Chondrocyte (in vitro differentiated cells): ENCODE results near the gene PDCD10. TPM values are rescaled to one million over a fixed set of nuclear protein-coding genes. Genes with fewer than 3 reads are reported as not detected.

Source experiments
- DNase-seq: peaks from one replicate; pipeline ENCODE4 v3.0.0; 2021; ENCODE audit warnings: mixed read lengths, low spot score
- H3K27ac Mint-ChIP-seq: one replicate; pipeline ENCODE4 v1.8.0; 2021; ENCODE audit warnings: mild to moderate bottlenecking, moderate library complexity, mixed read lengths; ENCODE audit not compliant: unreplicated experiment
- H3K27me3 Mint-ChIP-seq: 2 replicates; pipeline ENCODE4 v1.8.0; 2021; ENCODE audit warnings: low read depth, mixed read lengths
- H3K36me3 Mint-ChIP-seq: 2 replicates; pipeline ENCODE4 v1.8.0; 2021; ENCODE audit warnings: low read depth, mixed read lengths
- H3K4me1 Mint-ChIP-seq: 2 replicates; pipeline ENCODE4 v1.8.0; 2021; ENCODE audit warnings: low read depth, mild to moderate bottlenecking, mixed read lengths
- H3K4me3 Mint-ChIP-seq: one replicate; pipeline ENCODE4 v1.8.0; 2021; ENCODE audit warnings: mild to moderate bottlenecking, moderate library complexity, mixed read lengths; ENCODE audit not compliant: unreplicated experiment
- H3K9me3 Mint-ChIP-seq: 2 replicates; pipeline ENCODE4 v1.8.0; 2021; ENCODE audit warnings: low read depth, mixed read lengths
- CTCF ChIP-seq: fragments of 200-600 bp; sonication (generic); IDR thresholded peaks from 2 replicates; pipeline ENCODE4 v1.5.0; 2021; ENCODE audit warnings: antibody characterized with exemption, mild to moderate bottlenecking, moderate library complexity
- total RNA-seq: library from RNA; stranded (reverse); gene quantifications from 3 replicates; pipeline ENCODE4 v1.2.1, GENCODE V29; 2021

PDCD10 gene
- total RNA-seq, 1 donor from 2014 or later = 37.2 TPM

GRCh38 chr3:167691366-167691765 is 43.3 kb downstream of the PDCD10 start:
- Mint-ChIP-seq H3K9me3 (no peaks in the 10 kb centered on the region), H3K4me3 (no peak overlapping the region), H3K4me1 (no peaks in the 10 kb centered on the region), H3K36me3 (peaks cover 13% of the 10 kb centered on the region), H3K27me3 (no peaks in the 10 kb centered on the region), H3K27ac (no peak overlapping the region)
- no peak for DNase-seq
- TF ChIP-seq CTCF = no peak

GRCh38 chr3:167684388-167684993 is 50.2 kb downstream of the PDCD10 start:
- no peaks in the 10 kb centered on the region for H3K9me3 Mint-ChIP-seq
- no peak overlapping the region for H3K27ac Mint-ChIP-seq
- H3K36me3 Mint-ChIP-seq = peaks cover 15% of the 10 kb centered on the region
- no peaks in the 10 kb centered on the region for H3K4me1 Mint-ChIP-seq
- no peak for DNase-seq
- H3K27me3 Mint-ChIP-seq = no peaks in the 10 kb centered on the region
- TF ChIP-seq CTCF = peak; percentile 87
- H3K4me3 Mint-ChIP-seq = no peak overlapping the region

GRCh38 chr3:167679526-167679925 is 55.2 kb downstream of the PDCD10 start:
- no peak overlapping the region for H3K27ac Mint-ChIP-seq
- no peaks in the 10 kb centered on the region for H3K27me3 Mint-ChIP-seq
- peaks cover 20% of the 10 kb centered on the region for H3K9me3 Mint-ChIP-seq
- DNase-seq = no peak
- no peaks in the 10 kb centered on the region for H3K4me1 Mint-ChIP-seq
- H3K36me3 Mint-ChIP-seq = peaks cover 45% of the 10 kb centered on the region
- no peak overlapping the region for H3K4me3 Mint-ChIP-seq
- TF ChIP-seq CTCF = no peak

GRCh38 chr3:167675848-167676247 is 58.8 kb downstream of the PDCD10 start:
- Mint-ChIP-seq H3K36me3 (peaks cover 41% of the 10 kb centered on the region), H3K4me1 (no peaks in the 10 kb centered on the region), H3K4me3 (no peak overlapping the region), H3K27ac (no peak overlapping the region), H3K27me3 (no peaks in the 10 kb centered on the region), H3K9me3 (peaks cover 20% of the 10 kb centered on the region)
- no peak for DNase-seq
- TF ChIP-seq CTCF = no peak

GRCh38 chr3:167673221-167673620 is 61.5 kb downstream of the PDCD10 start:
- TF ChIP-seq CTCF = no peak
- Mint-ChIP-seq H3K27me3 (no peaks in the 10 kb centered on the region), H3K4me1 (no peaks in the 10 kb centered on the region), H3K4me3 (no peak overlapping the region), H3K27ac (no peak overlapping the region), H3K9me3 (peaks cover 20% of the 10 kb centered on the region), H3K36me3 (peaks cover 38% of the 10 kb centered on the region)
- no peak for DNase-seq
